Lung (tissue), 12 donors: ENCODE results near the gene STXBP4. TPM values are rescaled to one million over a fixed set of nuclear protein-coding genes. Genes with fewer than 3 reads are reported as not detected.

Experiments used
- ATAC-seq: fragments of 200-7000 bp; cut with Tn5 transposase; one replicate; pipeline ENCODE4 v1.9.1; 2020; ENCODE audit warnings: moderate number of reproducible peaks; ENCODE audit not compliant: insufficient read depth, low FRiP score
- DNase-seq, 3 donors: peaks; one replicate each; pipeline ENCODE4 v3.0.0-alpha.2; 2013 to 2017
- H3K27ac ChIP-seq, 2 donors: one replicate each; pipeline ENCODE4 v1.5.1; 2013; ENCODE audit warnings: mild to moderate bottlenecking in 2 of 2, moderate library complexity in 2 of 2, control low read depth in 1 of 2, inconsistent platforms in 1 of 2, low read depth in 1 of 2, low read length in 1 of 2
- H3K27me3 ChIP-seq, 3 donors: one replicate each; pipeline ENCODE4 v1.5.1; 2013; ENCODE audit warnings: low read length in 2 of 3; ENCODE audit not compliant: control insufficient read depth in 3 of 3, insufficient read depth in 3 of 3
- H3K36me3 ChIP-seq, 4 donors: one replicate each; pipeline ENCODE4 v1.5.1; 2013; ENCODE audit warnings: low read length in 4 of 4, mild to moderate bottlenecking in 1 of 4, moderate library complexity in 1 of 4; ENCODE audit not compliant: control insufficient read depth in 4 of 4, insufficient read depth in 4 of 4
- H3K4me1 ChIP-seq, 5 donors: one replicate each; pipeline ENCODE4 v1.5.1; 2013; ENCODE audit warnings: low read length in 5 of 5, mild to moderate bottlenecking in 2 of 5, moderate library complexity in 1 of 5; ENCODE audit not compliant: control insufficient read depth in 5 of 5, insufficient read depth in 5 of 5
- H3K4me3 ChIP-seq: one replicate; pipeline ENCODE4 v1.5.1; 2013; ENCODE audit warnings: mild to moderate bottlenecking, control low read depth, moderate library complexity
- H3K9ac ChIP-seq, 2 donors: one replicate each; pipeline ENCODE4 v1.5.1; 2013; ENCODE audit warnings: low read length in 2 of 2, control low read depth in 1 of 2; ENCODE audit not compliant: insufficient read depth in 1 of 2
- H3K9me3 ChIP-seq, 4 donors: one replicate each; pipeline ENCODE4 v1.5.1; 2013; ENCODE audit warnings: low read length in 3 of 4, mild to moderate bottlenecking in 1 of 4, moderate library complexity in 1 of 4; ENCODE audit not compliant: control insufficient read depth in 4 of 4, insufficient read depth in 3 of 4
- WGBS, 2 donors: extraction: QIAGEN DNeasy Blood & Tissue Kit; methylation state at CpG; one replicate each; pipeline ENCODE4 v1.1.7; 2013; 5-methylcytosine and 5-hydroxymethylcytosine counted together
- polyA plus RNA-seq, 2 donors: library from polyadenylated mRNA; stranded (reverse); fragments of 200-250 nt; gene quantifications; one replicate each; pipeline ENCODE4 v1.2.1, GENCODE V29; 2013
- total RNA-seq, 2 donors: library from RNA; depleted of rRNA in 1 of 2; stranded (reverse); fragments of >200 nt in 1 of 2; gene quantifications; one replicate each; pipeline ENCODE4 v1.2.1, GENCODE V29; 2014 to 2021
- TF ChIP-seq, protein P1 (sequence below): IDR thresholded peaks from 2 replicates; pipeline ENCODE4 v1.5.1; 2012; ENCODE audit warnings: mild to moderate bottlenecking; ENCODE audit errors: control extremely low read depth, extremely low read depth
- donor health status: control.
- donor health status: control.
- donor health status: Bipolar disorder and iron deficiency.
- donor health status: healthy.
- donor health status: DM: yes; HTN: yes; CAD: no.

STXBP4 gene
- total and polyA plus RNA-seq, 4 donors = 1.4 to 44.1 (median 7.7) TPM

DNA sequence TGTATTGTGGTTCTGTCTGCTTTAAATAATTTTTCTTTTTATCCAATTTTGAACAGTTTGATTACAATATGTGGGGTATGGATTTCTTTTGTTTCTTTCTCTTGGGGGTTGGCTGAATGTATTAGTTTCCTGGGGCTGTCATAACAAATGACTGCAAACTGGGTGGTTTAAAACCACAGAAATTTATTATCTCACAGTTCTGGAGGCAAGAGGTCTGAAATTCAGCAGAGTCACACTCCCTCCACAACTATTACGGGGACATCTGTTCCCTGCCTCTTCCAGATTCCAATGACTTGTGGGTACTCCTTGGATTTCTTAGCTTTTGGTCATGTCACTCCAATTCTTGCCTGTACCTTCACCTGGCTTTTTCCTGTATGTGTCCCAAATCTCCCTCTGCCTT, 23.8 kb upstream of the STXBP4 start:
- ATAC-seq (no peak), DNase-seq (no peak)
- Histone ChIP-seq H3K4me1 (peaks cover 0 to 2% (median 0%) of the 10 kb centered on the region in 5 donors), H3K27ac (no peak overlapping the region), H3K9me3 (no peaks in the 10 kb centered on the region), H3K36me3 (peaks cover 0 to 1% (median 0%) of the 10 kb centered on the region in 4 donors), H3K27me3 (no peaks in the 10 kb centered on the region), H3K4me3 (no peak overlapping the region), H3K9ac (no peak overlapping the region)
- TF ChIP-seq, protein P1, sequence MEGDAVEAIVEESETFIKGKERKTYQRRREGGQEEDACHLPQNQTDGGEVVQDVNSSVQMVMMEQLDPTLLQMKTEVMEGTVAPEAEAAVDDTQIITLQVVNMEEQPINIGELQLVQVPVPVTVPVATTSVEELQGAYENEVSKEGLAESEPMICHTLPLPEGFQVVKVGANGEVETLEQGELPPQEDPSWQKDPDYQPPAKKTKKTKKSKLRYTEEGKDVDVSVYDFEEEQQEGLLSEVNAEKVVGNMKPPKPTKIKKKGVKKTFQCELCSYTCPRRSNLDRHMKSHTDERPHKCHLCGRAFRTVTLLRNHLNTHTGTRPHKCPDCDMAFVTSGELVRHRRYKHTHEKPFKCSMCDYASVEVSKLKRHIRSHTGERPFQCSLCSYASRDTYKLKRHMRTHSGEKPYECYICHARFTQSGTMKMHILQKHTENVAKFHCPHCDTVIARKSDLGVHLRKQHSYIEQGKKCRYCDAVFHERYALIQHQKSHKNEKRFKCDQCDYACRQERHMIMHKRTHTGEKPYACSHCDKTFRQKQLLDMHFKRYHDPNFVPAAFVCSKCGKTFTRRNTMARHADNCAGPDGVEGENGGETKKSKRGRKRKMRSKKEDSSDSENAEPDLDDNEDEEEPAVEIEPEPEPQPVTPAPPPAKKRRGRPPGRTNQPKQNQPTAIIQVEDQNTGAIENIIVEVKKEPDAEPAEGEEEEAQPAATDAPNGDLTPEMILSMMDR = no peak
- 52 to 56% methylated on average over 1 of the region's 1 CpG for WGBS, 2 donors

DNA sequence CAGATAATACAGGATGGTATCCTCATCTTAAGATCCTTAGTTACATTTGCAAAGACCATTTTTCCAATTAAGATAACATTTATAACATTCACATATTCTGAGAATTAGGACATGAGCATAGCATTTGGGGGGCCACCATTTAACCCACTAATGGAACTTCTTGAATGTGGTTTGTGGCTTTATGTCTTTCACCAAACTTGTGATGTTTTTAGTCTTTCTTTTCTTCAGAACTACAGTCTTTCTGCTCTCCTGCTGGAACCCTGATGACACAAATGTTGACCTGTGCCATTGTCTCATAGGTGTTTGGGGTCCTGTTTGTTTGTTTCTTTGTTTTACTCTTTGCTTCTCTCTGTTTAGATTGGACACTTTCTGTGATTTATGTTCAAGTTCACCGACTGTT, 23.3 kb upstream of the STXBP4 start:
- 17 to 38% methylated on average over 1 of the region's 1 CpG for WGBS, 2 donors
- DNase-seq (no peak), ATAC-seq (no peak)
- Histone ChIP-seq H3K27ac (no peak overlapping the region), H3K9ac (no peak overlapping the region), H3K9me3 (no peaks in the 10 kb centered on the region), H3K4me1 (peaks cover 0 to 2% (median 0%) of the 10 kb centered on the region in 5 donors), H3K36me3 (no peaks in the 10 kb centered on the region), H3K27me3 (no peaks in the 10 kb centered on the region), H3K4me3 (no peak overlapping the region)
- TF ChIP-seq, protein P1 = no peak

DNA sequence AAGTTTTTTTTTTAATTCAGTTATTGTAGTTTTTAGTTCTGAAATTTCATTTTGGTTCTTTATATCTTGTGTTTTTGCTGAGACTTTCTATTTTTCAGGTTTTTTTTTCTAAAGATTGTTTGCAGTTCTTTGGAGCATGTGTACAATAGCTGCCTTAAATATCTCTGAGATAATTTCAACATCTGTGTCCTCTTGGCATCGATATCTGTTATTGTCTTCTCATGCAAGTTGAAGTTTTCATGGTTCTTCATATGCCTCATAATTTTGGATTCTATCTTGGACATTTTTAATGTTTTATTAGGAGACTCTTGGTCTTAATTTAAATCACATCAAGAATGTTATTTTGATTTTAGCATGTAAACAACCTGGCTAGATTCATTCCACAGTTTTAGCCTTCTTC, 22.9 kb upstream of the STXBP4 start:
- H3K27ac ChIP-seq = no peak overlapping the region
- DNase-seq (no peak), ATAC-seq (no peak)
- H3K9ac ChIP-seq = no peak overlapping the region
- H3K9me3 ChIP-seq = no peaks in the 10 kb centered on the region
- H3K4me3 ChIP-seq = no peak overlapping the region
- no peaks in the 10 kb centered on the region for H3K36me3 ChIP-seq
- H3K4me1 ChIP-seq = peaks cover 0 to 2% (median 0%) of the 10 kb centered on the region in 5 donors
- no peaks in the 10 kb centered on the region for H3K27me3 ChIP-seq
- TF ChIP-seq, protein P1 = no peak
- 77 to 91% methylated on average over 1 of the region's 1 CpG for WGBS, 2 donors

DNA sequence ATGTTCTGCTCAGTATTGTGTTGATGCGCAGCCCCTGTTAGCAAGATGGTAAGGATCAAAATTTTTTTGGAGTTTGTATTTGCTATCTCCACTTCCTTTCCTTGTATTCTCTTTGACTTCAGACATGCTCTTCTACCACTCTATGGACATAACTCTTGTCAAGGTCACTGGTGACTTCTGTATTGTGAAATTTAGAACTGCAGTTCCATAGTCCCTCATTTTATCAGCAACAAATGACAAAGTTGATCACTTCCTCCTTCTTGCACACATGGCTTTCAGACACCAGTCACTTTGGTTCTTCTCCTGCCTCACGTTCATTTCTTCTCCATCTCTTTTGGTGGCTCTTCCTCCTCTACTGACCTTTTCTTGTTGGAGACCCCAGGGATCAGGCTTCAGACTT, 21.2 kb upstream of the STXBP4 start:
- TF ChIP-seq, protein P1 = no peak
- ATAC-seq (no peak), DNase-seq (no peak)
- 73 to 89% methylated on average over 2 of the region's 2 CpGs for WGBS, 2 donors
- Histone ChIP-seq H3K27ac (no peak overlapping the region), H3K4me3 (no peak overlapping the region), H3K4me1 (peaks cover 0 to 2% (median 0%) of the 10 kb centered on the region in 5 donors), H3K9ac (no peak overlapping the region), H3K9me3 (no peaks in the 10 kb centered on the region), H3K36me3 (peaks cover 0 to 6% (median 2%) of the 10 kb centered on the region in 4 donors), H3K27me3 (no peaks in the 10 kb centered on the region)
